Prostate gland (tissue), 1 donor: ENCODE results near the gene VPS37D.

ENCODE experiments used
- POLR2A ChIP-seq: fragments of 450-650 bp; IDR thresholded peaks from one replicate; pipeline ENCODE4 v1.6.1; 2016; ENCODE audit warnings: antibody characterized with exemption, mild to moderate bottlenecking
- POLR2AphosphoS5 ChIP-seq: sonication (generic); formaldehyde crosslinking; IDR thresholded peaks from one replicate; pipeline ENCODE4 v1.6.1; 2017; ENCODE audit warnings: antibody characterized with exemption

GRCh38 chr7:73688288-73688687 is 20.7 kb downstream of the VPS37D start:
- no peak for TF ChIP-seq POLR2A
- TF ChIP-seq POLR2AphosphoS5 = no peak
